Natural killer cell (primary cell): Measurements from ENCODE around the gene GGT6. TPM values are rescaled to one million over a fixed set of nuclear protein-coding genes. Genes with fewer than 3 reads are reported as not detected.

Source experiments
- ATAC-seq, 3 donors: fragments of 150-1000 bp in 2 of 3; fragments of 200-7000 bp in 1 of 3; cut with Tn5 transposase; 1 replicate in 1 of 3; 2 replicates in 2 of 3; pipeline ENCODE4 v1.10.0; 2021; ENCODE audit warnings: mild to moderate bottlenecking in 2 of 3, moderate library complexity in 2 of 3
- DNase-seq, 2 donors: peaks; one replicate each; pipeline versions ENCODE4 v3.0.0 to v3.0.0-alpha.2; 2013 to 2021; ENCODE audit warnings: mixed read lengths in 1 of 2
- H3K27ac ChIP-seq: one replicate; pipeline ENCODE4 v1.5.1; 2013; ENCODE audit warnings: mild to moderate bottlenecking, low read length
- H3K27me3 ChIP-seq: one replicate; pipeline ENCODE4 v1.6.1; 2013; ENCODE audit warnings: low read length; ENCODE audit not compliant: control insufficient read depth, insufficient read depth
- H3K36me3 ChIP-seq: one replicate; pipeline ENCODE4 v1.6.1; 2013; ENCODE audit warnings: low read length; ENCODE audit not compliant: control insufficient read depth, insufficient read depth
- H3K4me1 ChIP-seq: one replicate; pipeline ENCODE4 v1.6.1; 2013; ENCODE audit warnings: low read length; ENCODE audit not compliant: control insufficient read depth, insufficient read depth
- H3K4me3 ChIP-seq: one replicate; pipeline ENCODE4 v1.5.1; 2013; ENCODE audit warnings: low read length
- H3K9me3 ChIP-seq: one replicate; pipeline ENCODE4 v1.6.1; 2013; ENCODE audit warnings: low read length; ENCODE audit not compliant: control insufficient read depth, insufficient read depth
- H3K27ac Mint-ChIP-seq, 2 donors: one replicate each; pipeline ENCODE4 v1.8.0; 2022; ENCODE audit warnings: mild to moderate bottlenecking in 2 of 2, mixed read lengths in 2 of 2, moderate library complexity in 1 of 2
- H3K27me3 Mint-ChIP-seq, 2 donors: one replicate each; pipeline ENCODE4 v1.8.0; 2022; ENCODE audit warnings: low read depth in 2 of 2, mixed read lengths in 2 of 2
- H3K36me3 Mint-ChIP-seq: one replicate; pipeline ENCODE4 v1.8.0; 2022; ENCODE audit warnings: mixed read lengths
- H3K4me1 Mint-ChIP-seq, 2 donors: one replicate each; pipeline ENCODE4 v1.8.0; 2022; ENCODE audit warnings: mixed read lengths in 2 of 2
- H3K4me3 Mint-ChIP-seq: one replicate; pipeline ENCODE4 v1.8.0; 2022; ENCODE audit warnings: mild to moderate bottlenecking, moderate library complexity, mixed read lengths
- H3K9me3 Mint-ChIP-seq, 2 donors: one replicate each; pipeline ENCODE4 v1.8.0; 2022; ENCODE audit warnings: mixed read lengths in 2 of 2
- WGBS: methylation state at CpG from one replicate; pipeline ENCODE4 v1.1.7; 2013; ENCODE audit warnings: missing lambda C conversion rate; ENCODE audit not compliant: insufficient coverage; 5-methylcytosine and 5-hydroxymethylcytosine counted together
- intact Hi-C: fragments of 100-400 bp; cut with micrococcal nuclease; formaldehyde crosslinking; loops from one replicate; pipeline ENCODE4 v1.14.2; 2022
- total RNA-seq, 4 donors: library from RNA; stranded (reverse); fragments of 120-200 nt in 1 of 4; gene quantifications; one replicate each; pipeline versions ENCODE4 v1.2.3 to v1.2.4, GENCODE V29; 2013 to 2022
- TF ChIP-seq, protein P1 (sequence below): fragments of 200-600 bp; IDR thresholded peaks from one replicate; pipeline ENCODE4 v1.8.0; 2022; ENCODE audit warnings: antibody characterized with exemption

GGT6 gene
- total RNA-seq, 3 donors from 2014 or later (not counting 1 experiment from before 2014, with no cell fraction given), result not detected

DNA sequence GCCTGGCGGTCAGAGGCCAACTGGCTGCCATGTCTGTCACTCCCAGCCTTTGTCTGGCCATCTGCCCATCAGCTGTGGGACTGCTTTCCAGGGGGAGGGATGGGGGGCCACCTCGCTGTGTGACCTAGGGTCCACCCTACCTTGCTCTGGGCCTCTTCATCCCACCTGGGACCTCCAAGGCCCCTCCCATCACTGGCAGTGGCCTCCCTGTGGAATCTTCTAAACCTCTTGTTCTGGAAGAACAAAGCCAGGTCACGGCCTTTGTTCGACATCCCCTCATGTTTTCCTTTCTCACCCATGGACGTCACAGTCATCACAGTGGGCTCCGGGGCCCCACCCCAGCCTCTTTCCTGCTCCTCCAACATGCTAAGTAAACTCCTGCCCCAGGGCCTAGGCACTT, 37.7 kb downstream of the GGT6 start:
- Histone ChIP-seq H3K27me3 (no peaks in the 10 kb centered on the region), H3K27ac (no peak overlapping the region), H3K9me3 (no peaks in the 10 kb centered on the region), H3K4me1 (no peaks in the 10 kb centered on the region), H3K4me3 (no peak overlapping the region), H3K36me3 (no peaks in the 10 kb centered on the region)
- no peak overlapping the region for H3K4me3 Mint-ChIP-seq
- no peaks in the 10 kb centered on the region for H3K36me3 Mint-ChIP-seq
- no peaks in the 10 kb centered on the region for H3K4me1 Mint-ChIP-seq
- 89% methylated on average over 6 of the region's 6 CpGs for WGBS
- ATAC-seq (no peak), DNase-seq (no peak)
- no peaks in the 10 kb centered on the region for H3K9me3 Mint-ChIP-seq
- no peaks in the 10 kb centered on the region for H3K27me3 Mint-ChIP-seq
- intact Hi-C loops, result no loop called here
- TF ChIP-seq, protein P1, sequence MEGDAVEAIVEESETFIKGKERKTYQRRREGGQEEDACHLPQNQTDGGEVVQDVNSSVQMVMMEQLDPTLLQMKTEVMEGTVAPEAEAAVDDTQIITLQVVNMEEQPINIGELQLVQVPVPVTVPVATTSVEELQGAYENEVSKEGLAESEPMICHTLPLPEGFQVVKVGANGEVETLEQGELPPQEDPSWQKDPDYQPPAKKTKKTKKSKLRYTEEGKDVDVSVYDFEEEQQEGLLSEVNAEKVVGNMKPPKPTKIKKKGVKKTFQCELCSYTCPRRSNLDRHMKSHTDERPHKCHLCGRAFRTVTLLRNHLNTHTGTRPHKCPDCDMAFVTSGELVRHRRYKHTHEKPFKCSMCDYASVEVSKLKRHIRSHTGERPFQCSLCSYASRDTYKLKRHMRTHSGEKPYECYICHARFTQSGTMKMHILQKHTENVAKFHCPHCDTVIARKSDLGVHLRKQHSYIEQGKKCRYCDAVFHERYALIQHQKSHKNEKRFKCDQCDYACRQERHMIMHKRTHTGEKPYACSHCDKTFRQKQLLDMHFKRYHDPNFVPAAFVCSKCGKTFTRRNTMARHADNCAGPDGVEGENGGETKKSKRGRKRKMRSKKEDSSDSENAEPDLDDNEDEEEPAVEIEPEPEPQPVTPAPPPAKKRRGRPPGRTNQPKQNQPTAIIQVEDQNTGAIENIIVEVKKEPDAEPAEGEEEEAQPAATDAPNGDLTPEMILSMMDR, result no peak
- H3K27ac Mint-ChIP-seq, result no peak overlapping the region

DNA sequence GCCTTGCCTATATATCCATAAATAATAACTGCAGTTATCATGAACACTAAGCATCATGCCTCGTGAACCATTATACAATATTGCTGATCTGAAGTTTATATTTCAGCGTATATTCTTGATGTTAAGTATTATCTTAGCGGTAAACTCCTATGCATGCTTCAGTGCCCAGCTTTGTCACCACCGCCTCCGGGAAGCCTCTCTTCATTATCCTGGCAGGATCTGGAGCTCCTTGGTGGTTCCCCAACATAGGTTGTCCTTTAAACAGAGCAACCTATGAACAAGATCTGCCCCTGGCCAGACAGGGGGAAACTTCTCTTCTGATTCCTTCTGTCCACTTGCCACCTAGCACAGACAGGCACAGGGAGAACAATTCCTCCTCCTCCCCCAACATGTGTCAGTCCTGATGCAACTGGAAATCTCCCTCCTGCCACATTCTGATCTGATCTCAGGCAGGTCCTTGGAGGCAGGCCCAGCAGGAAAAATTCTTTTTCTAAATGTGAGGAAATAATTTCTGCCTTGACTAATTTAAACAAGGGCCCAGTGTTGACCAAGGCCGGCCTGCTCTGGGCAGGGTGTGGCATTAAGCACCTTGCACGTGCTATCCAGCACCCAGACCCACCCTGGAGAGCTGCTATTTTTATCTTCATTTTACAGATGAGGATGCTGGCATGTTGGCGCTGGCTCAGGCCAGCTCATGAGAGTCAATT, 39.3 kb downstream of the GGT6 start:
- TF ChIP-seq, protein P1, result no peak
- DNase-seq (no peak), ATAC-seq (no peak)
- no peaks in the 10 kb centered on the region for H3K4me1 ChIP-seq
- Mint-ChIP-seq H3K9me3 (no peaks in the 10 kb centered on the region), H3K36me3 (no peaks in the 10 kb centered on the region), H3K27ac (no peak overlapping the region), H3K4me1 (no peaks in the 10 kb centered on the region), H3K4me3 (no peak overlapping the region), H3K27me3 (no peaks in the 10 kb centered on the region)
- no peaks in the 10 kb centered on the region for H3K9me3 ChIP-seq
- H3K27me3 ChIP-seq, result no peaks in the 10 kb centered on the region
- H3K4me3 ChIP-seq, result no peak overlapping the region
- intact Hi-C loops, result no loop called here
- 96% methylated on average over 8 of the region's 8 CpGs for WGBS
- H3K27ac ChIP-seq, result no peak overlapping the region
- no peaks in the 10 kb centered on the region for H3K36me3 ChIP-seq

DNA sequence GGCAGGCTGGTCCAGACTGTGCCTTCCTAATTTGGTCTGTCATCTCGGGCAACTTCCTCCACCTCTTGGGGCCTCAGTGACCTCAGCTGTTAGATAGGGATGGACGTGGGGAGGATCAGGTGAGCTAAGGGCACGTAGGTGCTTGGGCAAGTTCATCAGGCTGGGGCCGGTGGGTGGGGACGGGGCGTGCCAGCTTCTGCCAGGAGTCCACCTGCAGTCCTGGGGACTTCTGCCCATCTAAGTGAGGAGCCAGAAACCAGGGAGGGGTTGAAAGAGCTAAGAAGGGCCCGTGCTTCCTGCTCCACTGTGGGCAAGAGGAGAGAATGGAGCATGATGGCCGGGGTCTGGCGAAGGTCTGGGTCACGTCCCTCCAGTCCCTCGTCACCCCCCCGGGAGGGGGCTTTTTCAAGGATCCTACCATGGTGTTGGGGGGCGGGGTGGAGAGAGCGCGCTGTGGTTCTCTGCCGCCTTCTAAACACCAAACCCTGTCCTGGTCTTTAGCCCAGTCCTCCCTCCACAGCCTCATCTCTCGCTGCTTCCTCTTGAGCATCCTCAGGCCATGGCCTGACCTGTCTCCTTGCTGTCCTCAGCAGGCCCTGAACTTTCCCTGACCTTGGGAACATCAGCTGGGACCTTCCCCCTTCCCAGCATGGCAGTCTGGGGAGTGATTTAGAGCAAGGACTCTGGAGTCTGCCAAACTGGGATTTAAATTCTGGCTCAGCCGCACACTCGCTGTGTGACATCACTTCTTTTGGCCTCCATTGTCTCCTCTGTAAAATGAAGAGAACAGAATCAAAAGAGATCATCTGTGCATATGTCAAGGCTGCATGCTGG, 40.1 kb downstream of the GGT6 start:
- Histone ChIP-seq H3K27ac (no peak overlapping the region), H3K4me1 (no peaks in the 10 kb centered on the region), H3K9me3 (no peaks in the 10 kb centered on the region), H3K36me3 (no peaks in the 10 kb centered on the region), H3K27me3 (no peaks in the 10 kb centered on the region), H3K4me3 (no peak overlapping the region)
- TF ChIP-seq, protein P1, result no peak
- H3K4me1 Mint-ChIP-seq, result no peaks in the 10 kb centered on the region
- no peaks in the 10 kb centered on the region for H3K9me3 Mint-ChIP-seq
- WGBS, result 93% methylated on average over 18 of the region's 19 CpGs
- ATAC-seq (no peak), DNase-seq (no peak)
- H3K4me3 Mint-ChIP-seq, result no peak overlapping the region
- intact Hi-C loops, result no loop called here
- H3K27me3 Mint-ChIP-seq, result no peaks in the 10 kb centered on the region
- no peaks in the 10 kb centered on the region for H3K36me3 Mint-ChIP-seq
- H3K27ac Mint-ChIP-seq, result no peak overlapping the region
